Calu3 (cell line): ENCODE measurements around the gene KCTD18. TPM values are rescaled to one million over a fixed set of nuclear protein-coding genes. Genes with fewer than 3 reads are reported as not detected.

Experiments
- Bru-seq: library from RNA; stranded (reverse); fragments of 400-500 nt; gene quantifications from one replicate; lab custom pipeline; 2021; lab: Mats Ljungman, UMichigan
- BruChase-seq, 2 experiments: library from RNA; stranded (reverse); fragments of 400-500 nt; gene quantifications; one replicate each; lab custom pipeline; 2021; lab: Mats Ljungman, UMichigan
- BruUV-seq: library from RNA; stranded (reverse); fragments of 400-500 nt; replicated peaks from 2 replicates; lab custom pipeline; 2021; lab: Mats Ljungman, UMichigan
- CTCF ChIA-PET: fragments of 300-600 bp; sonication (Branson Sonifier 250); formaldehyde crosslinking; loops from one replicate; lab custom pipeline; 2022; ENCODE audit warnings: antibody characterized with exemption; lab: Charles Lee
- DNase-seq: peaks from one replicate; pipeline ENCODE4 v3.0.0; 2022
- H3K27ac Mint-ChIP-seq: one replicate; pipeline ENCODE4 v1.8.0; 2022; ENCODE audit warnings: mixed read lengths; ENCODE audit not compliant: unreplicated experiment
- H3K27me3 Mint-ChIP-seq: one replicate; pipeline ENCODE4 v1.8.0; 2022; ENCODE audit warnings: mixed read lengths; ENCODE audit not compliant: unreplicated experiment
- H3K36me3 Mint-ChIP-seq: one replicate; pipeline ENCODE4 v1.8.0; 2022; ENCODE audit warnings: mild to moderate bottlenecking, moderate library complexity, mixed read lengths; ENCODE audit not compliant: insufficient read depth, unreplicated experiment
- H3K4me1 Mint-ChIP-seq: one replicate; pipeline ENCODE4 v1.8.0; 2022; ENCODE audit warnings: mild to moderate bottlenecking, low read depth, mixed read lengths; ENCODE audit not compliant: unreplicated experiment
- H3K4me3 Mint-ChIP-seq: one replicate; pipeline ENCODE4 v1.8.0; 2022; ENCODE audit warnings: mild to moderate bottlenecking, low read depth, moderate library complexity, mixed read lengths; ENCODE audit not compliant: unreplicated experiment
- H3K9me3 Mint-ChIP-seq: one replicate; pipeline ENCODE4 v1.8.0; 2022; ENCODE audit warnings: low read depth, mixed read lengths; ENCODE audit not compliant: unreplicated experiment
- intact Hi-C: fragments of 100-400 bp; cut with micrococcal nuclease; formaldehyde crosslinking; loops from one replicate; pipeline ENCODE4 v1.10.0; 2022; ENCODE audit not compliant: unreplicated experiment
- long read RNA-seq: library from polyadenylated mRNA; stranded (forward); transcript quantifications from one replicate; pipeline ENCODE4 v2.0.0, GENCODE V29; 2022
- total RNA-seq: library from RNA; stranded (reverse); gene quantifications from 2 replicates; pipeline ENCODE4 v1.2.3, GENCODE V29; 2022
- TF ChIP-seq, protein P1 (sequence below): fragments of 200-600 bp; IDR thresholded peaks from one replicate; pipeline ENCODE4 v1.8.0; 2022; ENCODE audit warnings: antibody characterized with exemption; ENCODE audit not compliant: unreplicated experiment

The KCTD18 gene
- total RNA-seq (11.8 and 13.6 TPM in 2 replicates), Bru-seq, nascent RNA (percentile 74 among the genes with signal in this experiment), BruChase-seq, experiment 1, labeled RNA remaining after a 6-hour chase (percentile 68 among the genes with signal in this experiment), BruChase-seq, experiment 2, labeled RNA remaining after a 2-hour chase (percentile 72 among the genes with signal in this experiment)
- long read RNA-seq, transcript KCTD18-201 (7 exons, 2,940 nt): major isoform, 9 of 12 reads
- long read RNA-seq, partial matches to known transcripts: 0 of 12 reads
- long read RNA-seq, other reads (novel, unspliced or antisense): 0 of 12 reads

DNA sequence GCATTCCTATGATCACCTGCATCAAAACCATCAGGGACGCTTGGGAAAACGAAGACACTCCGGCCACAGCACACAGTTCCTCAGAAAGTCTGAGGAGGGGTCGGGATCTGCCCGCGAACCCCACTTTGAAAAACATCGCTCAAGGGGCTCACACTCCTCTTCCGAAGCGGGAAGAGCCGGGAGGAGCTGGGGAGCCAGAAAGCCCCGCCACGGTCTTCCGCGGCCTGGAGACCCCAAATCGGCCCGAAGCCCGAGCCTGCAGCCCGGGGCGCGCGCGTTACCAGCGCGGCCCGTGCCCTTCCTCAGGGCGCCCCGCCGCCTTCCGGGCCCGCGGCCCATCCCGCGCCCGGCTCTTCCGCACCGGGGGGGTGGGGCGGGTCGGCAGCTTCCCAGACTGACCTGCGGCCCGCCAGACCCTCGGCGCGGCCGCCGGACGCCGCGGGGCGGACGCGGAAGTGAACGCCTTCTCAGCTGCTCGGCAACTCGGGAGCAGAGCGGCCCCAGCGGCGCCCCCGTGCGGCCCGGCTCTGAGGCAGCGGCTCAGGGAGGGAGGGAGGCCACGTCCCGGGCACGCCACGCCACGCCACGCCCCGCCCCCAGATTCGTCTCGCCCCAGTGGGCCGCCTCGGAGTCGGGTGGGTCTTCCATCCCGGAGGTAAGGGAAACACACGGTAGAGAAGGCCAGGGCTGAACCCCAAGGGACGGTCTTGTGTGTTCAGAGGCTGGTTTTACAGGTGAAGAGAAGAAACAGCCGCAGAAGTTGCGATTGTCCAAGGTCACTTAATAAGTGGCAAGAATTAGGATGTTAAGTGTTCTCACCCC lies at the start of gene KCTD18:
Gene KCTD18 (minus strand): TSS at position 457 of the 822 bp plus-strand sequence. CDS start 3,052 bp downstream, outside the sequence.
- Mint-ChIP-seq H3K27me3 (no peaks in the 10 kb centered on the region), H3K4me1 (peaks cover 10% of the 10 kb centered on the region), H3K9me3 (no peaks in the 10 kb centered on the region), H3K27ac (peak within 1 kb of the TSS; percentile 60), H3K36me3 (peaks cover 8% of the 10 kb centered on the region), H3K4me3 (peak within 1 kb of the TSS; percentile 83)
- DNase-seq: peak; percentile 94
- CTCF ChIA-PET: interaction anchor here (0.5 to 1.0 kb wide), 5 partner anchors 13 to 958 kb away, joined by 3 to 4 read pairs (median 3); no protein-coding TSS in a partner anchor
- TF ChIP-seq, protein P1, sequence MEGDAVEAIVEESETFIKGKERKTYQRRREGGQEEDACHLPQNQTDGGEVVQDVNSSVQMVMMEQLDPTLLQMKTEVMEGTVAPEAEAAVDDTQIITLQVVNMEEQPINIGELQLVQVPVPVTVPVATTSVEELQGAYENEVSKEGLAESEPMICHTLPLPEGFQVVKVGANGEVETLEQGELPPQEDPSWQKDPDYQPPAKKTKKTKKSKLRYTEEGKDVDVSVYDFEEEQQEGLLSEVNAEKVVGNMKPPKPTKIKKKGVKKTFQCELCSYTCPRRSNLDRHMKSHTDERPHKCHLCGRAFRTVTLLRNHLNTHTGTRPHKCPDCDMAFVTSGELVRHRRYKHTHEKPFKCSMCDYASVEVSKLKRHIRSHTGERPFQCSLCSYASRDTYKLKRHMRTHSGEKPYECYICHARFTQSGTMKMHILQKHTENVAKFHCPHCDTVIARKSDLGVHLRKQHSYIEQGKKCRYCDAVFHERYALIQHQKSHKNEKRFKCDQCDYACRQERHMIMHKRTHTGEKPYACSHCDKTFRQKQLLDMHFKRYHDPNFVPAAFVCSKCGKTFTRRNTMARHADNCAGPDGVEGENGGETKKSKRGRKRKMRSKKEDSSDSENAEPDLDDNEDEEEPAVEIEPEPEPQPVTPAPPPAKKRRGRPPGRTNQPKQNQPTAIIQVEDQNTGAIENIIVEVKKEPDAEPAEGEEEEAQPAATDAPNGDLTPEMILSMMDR: peak; percentile 69
- no TSS peak for BruUV-seq
- intact Hi-C loops: loop anchor here (2.0 kb wide), 1 partner anchor 531 kb away; no protein-coding TSS in a partner anchor

DNA sequence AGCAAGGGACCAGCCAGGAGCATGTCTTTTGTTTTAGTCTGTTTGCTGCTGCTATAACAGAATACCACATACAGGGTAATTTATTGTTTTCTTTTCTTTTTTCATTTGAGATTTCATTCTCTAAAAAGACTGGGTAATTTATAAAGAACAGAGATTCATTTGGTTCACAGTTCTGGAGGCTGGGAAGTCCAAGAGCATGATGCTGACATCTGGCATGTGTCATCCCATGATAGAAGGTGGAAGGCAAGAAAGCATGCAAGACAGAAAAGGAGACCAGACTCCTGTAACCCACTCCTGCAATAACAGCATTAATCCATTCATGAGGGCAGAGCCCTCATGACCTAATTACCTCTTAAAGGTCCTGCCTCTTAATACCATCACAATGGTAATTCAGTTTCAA lies 30.9 kb upstream of the KCTD18 start:
- Mint-ChIP-seq H3K4me3 (no peak overlapping the region), H3K27me3 (no peaks in the 10 kb centered on the region), H3K36me3 (no peaks in the 10 kb centered on the region), H3K4me1 (no peaks in the 10 kb centered on the region), H3K27ac (no peak overlapping the region), H3K9me3 (no peaks in the 10 kb centered on the region)
- no TSS peak for BruUV-seq
- DNase-seq: no peak
- CTCF ChIA-PET: no interaction called here
- TF ChIP-seq, protein P1: no peak
- intact Hi-C loops: no loop called here

DNA sequence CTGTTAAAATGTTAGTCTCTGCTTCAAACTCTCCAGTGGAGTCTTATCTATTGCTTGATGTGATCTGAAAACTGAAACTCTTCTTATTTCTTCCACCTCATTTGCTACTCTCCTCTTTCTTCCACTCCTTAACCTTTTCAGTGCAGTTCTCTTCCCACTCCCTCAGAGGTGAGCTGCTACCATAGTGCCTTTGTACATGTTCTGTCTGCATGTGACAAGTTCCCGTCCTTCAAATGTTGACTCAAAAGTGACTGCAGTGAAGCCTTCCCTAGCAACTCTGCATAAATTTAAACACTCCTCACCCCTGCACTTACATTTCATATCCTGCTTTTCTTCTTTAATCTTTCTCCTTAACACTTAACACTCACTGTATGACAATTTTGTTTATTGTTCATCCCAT lies 28.3 kb upstream of the KCTD18 start:
- no peaks in the 10 kb centered on the region for H3K36me3 Mint-ChIP-seq
- no peak overlapping the region for H3K27ac Mint-ChIP-seq
- DNase-seq: no peak
- BruUV-seq: no TSS peak
- CTCF ChIA-PET: no interaction called here
- no peak overlapping the region for H3K4me3 Mint-ChIP-seq
- TF ChIP-seq, protein P1: no peak
- H3K4me1 Mint-ChIP-seq: no peaks in the 10 kb centered on the region
- intact Hi-C loops: no loop called here
- no peaks in the 10 kb centered on the region for H3K27me3 Mint-ChIP-seq
- H3K9me3 Mint-ChIP-seq: no peaks in the 10 kb centered on the region

DNA sequence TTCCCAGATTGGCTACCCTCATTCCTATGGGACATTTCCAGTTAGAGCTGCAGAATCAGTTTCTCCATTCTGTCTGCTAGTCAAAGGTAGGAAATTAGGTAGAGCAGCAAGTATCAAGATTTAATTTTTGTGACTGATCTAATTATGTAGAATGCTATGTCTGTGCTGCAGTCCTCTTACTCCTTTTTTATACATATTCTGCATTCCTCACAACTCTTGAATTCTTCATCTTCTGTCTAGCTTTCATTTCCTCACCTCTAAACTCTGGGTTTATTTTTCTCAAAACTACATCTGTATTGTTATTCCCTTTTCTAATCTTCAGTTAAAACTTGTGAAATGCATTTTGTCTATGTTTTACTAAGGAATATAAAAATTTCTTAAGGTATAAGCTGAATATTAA lies 24.7 kb upstream of the KCTD18 start:
- Mint-ChIP-seq H3K4me1 (no peaks in the 10 kb centered on the region), H3K27ac (no peak overlapping the region), H3K36me3 (no peaks in the 10 kb centered on the region), H3K9me3 (no peaks in the 10 kb centered on the region), H3K27me3 (no peaks in the 10 kb centered on the region), H3K4me3 (no peak overlapping the region)
- no peak for DNase-seq
- BruUV-seq: no TSS peak
- TF ChIP-seq, protein P1: no peak
- intact Hi-C loops: no loop called here
- CTCF ChIA-PET: no interaction called here
